IMR-90 (cell line): Measurements from ENCODE around the gene NABP1.

Experiments
- CEBPB ChIP-seq: IDR thresholded peaks from 2 replicates; pipeline ENCODE4 v1.6.1; 2012; ENCODE audit warnings: low read depth, low read length, improper control_type of control experiment
- CTCF ChIP-seq: conservative IDR thresholded peaks from 2 replicates; pipeline ENCODE4 v1.5.1; 2012; ENCODE audit warnings: mild to moderate bottlenecking, low read depth, low read length, improper control_type of control experiment
- POLR2A ChIP-seq: IDR thresholded peaks from 2 replicates; pipeline ENCODE4 v1.6.1; 2012; ENCODE audit warnings: mild to moderate bottlenecking, low read depth, low read length
- SMC3 ChIP-seq: fragments of 150-350 bp; IDR thresholded peaks from 2 replicates; pipeline ENCODE4 v1.6.1; 2016; ENCODE audit warnings: low read depth, mild to moderate bottlenecking, antibody characterized with exemption, low read length, moderate library complexity

DNA sequence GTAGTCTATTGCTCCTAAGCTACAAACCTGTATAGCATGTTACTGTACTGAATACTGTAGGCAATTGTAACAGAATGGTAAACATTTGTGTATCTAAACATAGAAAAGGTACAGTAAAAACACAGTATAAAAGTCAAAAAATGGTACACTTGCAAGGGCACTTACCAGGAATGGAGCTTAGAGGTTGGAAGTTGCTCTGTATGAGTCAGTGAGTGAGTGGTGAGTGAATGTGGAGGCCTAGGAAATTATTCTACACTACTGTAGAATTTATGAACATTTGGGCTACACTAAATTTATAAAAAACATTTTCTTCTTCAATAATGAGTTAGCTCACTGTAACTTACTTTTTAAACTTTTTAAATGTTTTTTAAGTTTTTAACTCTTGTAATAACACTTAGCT, 19.0 kb downstream of the NABP1 start:
- TF ChIP-seq CEBPB (no peak), CTCF (no peak), POLR2A (peak; percentile 17; the same call in 1 of the 2 replicates), SMC3 (no peak)
